Loucy (cell line): Measurements from ENCODE around the gene LMBRD2.

ENCODE experiments used
- H2AFZ ChIP-seq: fragments of 200-600 bp; sonication (generic); 2 replicates; pipeline ENCODE4 v1.6.0; 2016; ENCODE audit warnings: antibody characterized with exemption, mild to moderate bottlenecking, low read length, moderate library complexity
- H3F3A ChIP-seq: fragments of 200-600 bp; 2 replicates; pipeline ENCODE4 v1.6.0; 2016; ENCODE audit warnings: antibody characterized with exemption, low read depth, mild to moderate bottlenecking
- H3K27me3 ChIP-seq: fragments of 200-600 bp; sonication (generic); 2 replicates; pipeline ENCODE4 v1.6.1; 2014; ENCODE audit warnings: low read length, mild to moderate bottlenecking; ENCODE audit not compliant: insufficient read depth, poor library complexity, severe bottlenecking
- H3K36me3 ChIP-seq: fragments of 200-600 bp; sonication (generic); 2 replicates; pipeline ENCODE4 v1.6.1; 2016; ENCODE audit warnings: low read length; ENCODE audit not compliant: insufficient read depth
- H3K4me1 ChIP-seq: fragments of 200-600 bp; sonication (generic); 2 replicates; pipeline ENCODE4 v1.5.1; 2014; ENCODE audit warnings: low read length, mild to moderate bottlenecking; ENCODE audit not compliant: insufficient read depth, poor library complexity, severe bottlenecking
- H3K4me2 ChIP-seq: fragments of 200-600 bp; sonication (generic); 2 replicates; pipeline ENCODE4 v1.6.0; 2014; ENCODE audit warnings: antibody characterized with exemption, low read length, low read depth, mild to moderate bottlenecking; ENCODE audit not compliant: poor library complexity, severe bottlenecking
- H3K4me3 ChIP-seq: fragments of 200-600 bp; sonication (generic); 2 replicates; pipeline ENCODE4 v1.5.1; 2014; ENCODE audit warnings: low read length, mild to moderate bottlenecking, mixed read lengths; ENCODE audit not compliant: poor library complexity, severe bottlenecking
- H3K79me2 ChIP-seq: fragments of 200-600 bp; sonication (generic); 2 replicates; pipeline ENCODE4 v1.6.1; 2014; ENCODE audit warnings: low read length; ENCODE audit not compliant: insufficient read depth
- H3K9ac ChIP-seq: fragments of 200-600 bp; sonication (generic); 2 replicates; pipeline ENCODE4 v1.6.0; 2014; ENCODE audit warnings: mild to moderate bottlenecking, low read depth, low read length, moderate library complexity; ENCODE audit not compliant: poor library complexity, severe bottlenecking
- H3K9me2 ChIP-seq: fragments of 200-600 bp; sonication (generic); replicated peaks from 2 replicates; pipeline ENCODE4 v1.6.1; 2016; ENCODE audit warnings: low read depth, low read length, mixed read lengths
- H3K9me3 ChIP-seq: fragments of 200-600 bp; sonication (generic); 2 replicates; pipeline ENCODE4 v1.6.1; 2014; ENCODE audit warnings: mild to moderate bottlenecking, antibody characterized with exemption, low read length, low read depth; ENCODE audit not compliant: insufficient read depth
- H4K20me1 ChIP-seq: fragments of 200-600 bp; sonication (generic); 2 replicates; pipeline ENCODE4 v1.6.0; 2014; ENCODE audit warnings: antibody characterized with exemption, low read length, mild to moderate bottlenecking; ENCODE audit not compliant: insufficient read depth, poor library complexity, severe bottlenecking
- CTCF ChIP-seq: fragments of 200-600 bp; sonication (generic); conservative IDR thresholded peaks from 2 replicates; pipeline ENCODE4 v1.5.1; 2014; ENCODE audit warnings: mild to moderate bottlenecking, antibody characterized with exemption, low read length
- EZH2phosphoT487 ChIP-seq: fragments of 200-600 bp; IDR thresholded peaks from 2 replicates; pipeline ENCODE4 v1.6.1; 2018; ENCODE audit warnings: antibody characterized with exemption, mild to moderate bottlenecking, moderate library complexity, borderline replicate concordance

The LMBRD2 gene

GRCh38 chr5:36162810-36163486 lies 11.3 kb upstream of the LMBRD2 start:
- Histone ChIP-seq H3K4me1 (peaks cover 33% of the 10 kb centered on the region), H3F3A (no peaks in the 10 kb centered on the region), H4K20me1 (peaks cover 26% of the 10 kb centered on the region), H3K27me3 (no peaks in the 10 kb centered on the region), H3K9me2 (no peaks in the 10 kb centered on the region), H3K79me2 (peaks cover 78% of the 10 kb centered on the region), H3K36me3 (peaks cover 83% of the 10 kb centered on the region), H3K4me3 (no peak overlapping the region), H2AFZ (no peak overlapping the region), H3K4me2 (no peak overlapping the region), H3K9me3 (no peaks in the 10 kb centered on the region), H3K9ac (no peak overlapping the region)
- TF ChIP-seq EZH2phosphoT487 (no peak), CTCF (no peak)

GRCh38 chr5:36161361-36161760 lies 9.7 kb upstream of the LMBRD2 start:
- peaks cover 93% of the 10 kb centered on the region for H3K79me2 ChIP-seq

DNA sequence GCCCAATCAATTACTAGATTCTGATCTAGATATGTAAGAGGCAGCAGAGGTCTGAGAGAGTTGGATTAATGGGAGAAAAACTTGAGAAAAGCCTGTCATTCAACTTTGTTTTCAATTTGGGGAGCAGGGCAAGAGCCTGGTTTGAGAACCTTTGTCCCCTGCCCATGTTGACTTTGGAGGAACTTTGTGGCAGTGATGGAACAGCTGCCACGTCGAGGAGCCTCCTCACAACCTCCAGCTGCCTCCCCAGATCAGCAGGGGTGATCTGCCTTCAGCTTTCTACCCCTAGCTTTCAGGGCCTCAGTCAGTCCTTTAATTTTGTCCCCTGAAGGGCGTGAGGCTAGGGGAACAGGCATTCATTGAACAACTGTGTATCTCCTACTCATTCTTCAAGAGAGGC lies 8.9 kb upstream of the LMBRD2 start:
- TF ChIP-seq EZH2phosphoT487 = no peak
- no peaks in the 10 kb centered on the region for H3F3A ChIP-seq
- H3K79me2 ChIP-seq = peaks cover 93% of the 10 kb centered on the region
- H3K27me3 ChIP-seq = no peaks in the 10 kb centered on the region
- H4K20me1 ChIP-seq = peaks cover 37% of the 10 kb centered on the region
- H3K36me3 ChIP-seq = peaks cover 67% of the 10 kb centered on the region
- H2AFZ ChIP-seq = no peak overlapping the region
- no peaks in the 10 kb centered on the region for H3K9me3 ChIP-seq
- no peak overlapping the region for H3K9ac ChIP-seq
- peak overlapping the region; percentile 91 for H3K4me2 ChIP-seq
- H3K4me1 ChIP-seq = peaks cover 56% of the 10 kb centered on the region
- no peaks in the 10 kb centered on the region for H3K9me2 ChIP-seq
- H3K4me3 ChIP-seq = no peak overlapping the region

More at GRCh38 chr5:36161361-36161760, 9.7 kb upstream of the LMBRD2 start:
- Histone ChIP-seq H3K4me2 (peak overlapping the region; percentile 91), H3K4me1 (peaks cover 48% of the 10 kb centered on the region), H3K9ac (no peak overlapping the region), H2AFZ (no peak overlapping the region), H4K20me1 (peaks cover 32% of the 10 kb centered on the region), H3F3A (no peaks in the 10 kb centered on the region), H3K36me3 (peaks cover 73% of the 10 kb centered on the region), H3K9me2 (no peaks in the 10 kb centered on the region), H3K4me3 (peak overlapping the region; percentile 0), H3K9me3 (no peaks in the 10 kb centered on the region), H3K27me3 (no peaks in the 10 kb centered on the region)
- TF ChIP-seq CTCF (no peak), EZH2phosphoT487 (no peak)

GRCh38 chr5:36158144-36158543 lies 6.5 kb upstream of the LMBRD2 start:
- Histone ChIP-seq H3K36me3 (peaks cover 42% of the 10 kb centered on the region; the same call in 1 of the 2 replicates), H3K27me3 (no peaks in the 10 kb centered on the region), H3K4me2 (peak overlapping the region; percentile 91), H2AFZ (no peak overlapping the region), H3K9me2 (no peaks in the 10 kb centered on the region), H3K9me3 (no peaks in the 10 kb centered on the region), H3F3A (no peaks in the 10 kb centered on the region), H3K79me2 (peaks cover 100% of the 10 kb centered on the region), H4K20me1 (peaks cover 53% of the 10 kb centered on the region), H3K9ac (peak overlapping the region; percentile 49), H3K4me1 (peaks cover 76% of the 10 kb centered on the region), H3K4me3 (peak overlapping the region; percentile 85)
- TF ChIP-seq EZH2phosphoT487 (no peak), CTCF (no peak)
